Measurements from ENCODE around the gene DOCK2.

DNA sequence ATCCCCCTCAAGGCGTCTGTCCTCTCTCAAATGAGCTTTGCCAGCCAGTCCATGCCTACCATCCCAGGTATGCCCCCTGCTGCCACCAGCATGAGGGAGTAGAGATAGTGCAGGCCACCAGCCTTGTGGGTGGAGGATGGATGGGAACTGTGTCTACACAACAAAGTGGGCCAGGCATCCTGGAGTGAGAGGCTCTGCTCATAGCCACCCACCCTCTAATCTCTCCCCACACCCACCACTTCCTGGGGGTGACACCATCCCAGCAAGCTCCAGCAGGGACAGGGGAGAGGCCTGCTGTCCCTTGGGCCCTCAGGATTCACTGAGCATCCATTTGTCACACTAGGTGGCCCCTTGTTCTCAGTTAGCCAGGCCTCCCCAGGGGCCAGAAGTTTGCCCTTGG is 443.1 kb downstream of the DOCK2 start:
- TF ChIP-seq, protein P1, sequence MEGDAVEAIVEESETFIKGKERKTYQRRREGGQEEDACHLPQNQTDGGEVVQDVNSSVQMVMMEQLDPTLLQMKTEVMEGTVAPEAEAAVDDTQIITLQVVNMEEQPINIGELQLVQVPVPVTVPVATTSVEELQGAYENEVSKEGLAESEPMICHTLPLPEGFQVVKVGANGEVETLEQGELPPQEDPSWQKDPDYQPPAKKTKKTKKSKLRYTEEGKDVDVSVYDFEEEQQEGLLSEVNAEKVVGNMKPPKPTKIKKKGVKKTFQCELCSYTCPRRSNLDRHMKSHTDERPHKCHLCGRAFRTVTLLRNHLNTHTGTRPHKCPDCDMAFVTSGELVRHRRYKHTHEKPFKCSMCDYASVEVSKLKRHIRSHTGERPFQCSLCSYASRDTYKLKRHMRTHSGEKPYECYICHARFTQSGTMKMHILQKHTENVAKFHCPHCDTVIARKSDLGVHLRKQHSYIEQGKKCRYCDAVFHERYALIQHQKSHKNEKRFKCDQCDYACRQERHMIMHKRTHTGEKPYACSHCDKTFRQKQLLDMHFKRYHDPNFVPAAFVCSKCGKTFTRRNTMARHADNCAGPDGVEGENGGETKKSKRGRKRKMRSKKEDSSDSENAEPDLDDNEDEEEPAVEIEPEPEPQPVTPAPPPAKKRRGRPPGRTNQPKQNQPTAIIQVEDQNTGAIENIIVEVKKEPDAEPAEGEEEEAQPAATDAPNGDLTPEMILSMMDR (IDR thresholded peaks at IDR 0.05 in 4 of 5, conservative IDR thresholded peaks at IDR 0.05 in 1 of 5) = no peak
- TF ChIP-seq POLR2A (IDR thresholded peaks at IDR 0.05) = no peak
